Measurements from ENCODE around the gene ELFN2. TPM values are rescaled to one million over a fixed set of nuclear protein-coding genes. Genes with fewer than 3 reads are reported as not detected.

The ELFN2 gene
- total RNA-seq, 2 donors from 2014 or later = not detected

- Histone ChIP-seq H3K27ac (no peak overlapping the region), H3K9me3 (no peaks in the 10 kb centered on the region), H3K27me3 (peaks cover 8 to 18% of the 10 kb centered on the region in 2 donors), H3K36me3 (no peaks in the 10 kb centered on the region), H3K4me3 (no peak overlapping the region), H3K4me1 (peaks cover 0 to 8% of the 10 kb centered on the region in 2 donors)
- no peak for DNase-seq (ENCODE audit: low spot score)
- TF ChIP-seq, protein P1, sequence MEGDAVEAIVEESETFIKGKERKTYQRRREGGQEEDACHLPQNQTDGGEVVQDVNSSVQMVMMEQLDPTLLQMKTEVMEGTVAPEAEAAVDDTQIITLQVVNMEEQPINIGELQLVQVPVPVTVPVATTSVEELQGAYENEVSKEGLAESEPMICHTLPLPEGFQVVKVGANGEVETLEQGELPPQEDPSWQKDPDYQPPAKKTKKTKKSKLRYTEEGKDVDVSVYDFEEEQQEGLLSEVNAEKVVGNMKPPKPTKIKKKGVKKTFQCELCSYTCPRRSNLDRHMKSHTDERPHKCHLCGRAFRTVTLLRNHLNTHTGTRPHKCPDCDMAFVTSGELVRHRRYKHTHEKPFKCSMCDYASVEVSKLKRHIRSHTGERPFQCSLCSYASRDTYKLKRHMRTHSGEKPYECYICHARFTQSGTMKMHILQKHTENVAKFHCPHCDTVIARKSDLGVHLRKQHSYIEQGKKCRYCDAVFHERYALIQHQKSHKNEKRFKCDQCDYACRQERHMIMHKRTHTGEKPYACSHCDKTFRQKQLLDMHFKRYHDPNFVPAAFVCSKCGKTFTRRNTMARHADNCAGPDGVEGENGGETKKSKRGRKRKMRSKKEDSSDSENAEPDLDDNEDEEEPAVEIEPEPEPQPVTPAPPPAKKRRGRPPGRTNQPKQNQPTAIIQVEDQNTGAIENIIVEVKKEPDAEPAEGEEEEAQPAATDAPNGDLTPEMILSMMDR (IDR thresholded peaks at IDR 0.05) = no peak
Observed at GRCh38 chr22:37328017-37328416, 99.3 kb downstream of the ELFN2 start.

DNA sequence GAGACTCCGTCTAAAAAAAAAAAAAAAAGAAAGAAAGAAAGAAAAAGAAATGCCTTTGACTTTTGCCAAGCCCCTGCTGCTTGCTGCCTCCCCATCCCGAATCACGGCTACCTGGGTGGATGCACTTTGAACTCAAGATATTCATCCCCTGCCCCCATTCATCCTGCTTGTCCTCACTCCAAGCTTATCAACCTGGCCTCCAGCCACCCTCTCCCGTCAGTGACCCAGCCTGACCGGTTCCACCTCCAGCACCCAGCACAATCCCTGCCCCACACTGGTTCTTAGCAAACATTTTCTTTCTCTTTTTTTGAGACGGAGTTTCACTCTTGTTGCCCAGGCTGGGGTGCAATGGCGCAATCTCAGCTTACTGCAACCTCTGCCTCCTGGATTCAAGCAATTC, 100.6 kb downstream of the ELFN2 start:
- Histone ChIP-seq H3K9me3 (no peaks in the 10 kb centered on the region), H3K4me3 (no peak overlapping the region), H3K4me1 (peaks cover 0 to 8% of the 10 kb centered on the region in 2 donors), H3K36me3 (no peaks in the 10 kb centered on the region), H3K27ac (no peak overlapping the region), H3K27me3 (peaks cover 8 to 12% of the 10 kb centered on the region in 2 donors)
- DNase-seq (ENCODE audit: low spot score) = no peak
- TF ChIP-seq, protein P1 (IDR thresholded peaks at IDR 0.05) = no peak

DNA sequence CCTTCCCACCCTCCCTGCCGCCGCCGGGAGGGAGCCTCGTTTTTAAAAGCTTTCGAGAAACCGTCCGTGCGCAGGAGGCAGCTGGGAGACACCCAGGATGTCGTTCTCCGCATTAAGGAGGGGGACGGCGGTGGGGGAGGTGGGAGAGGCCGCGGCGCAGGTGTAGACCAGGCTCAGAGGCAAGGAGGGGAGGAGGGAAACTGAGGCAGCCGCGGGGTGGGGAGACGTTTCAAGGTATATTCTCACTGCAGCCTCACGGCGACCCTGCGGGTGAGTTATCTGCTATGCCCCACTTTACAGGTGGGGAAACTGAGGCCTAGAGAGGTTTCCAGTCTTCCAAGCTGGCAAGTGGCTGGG, 102.3 kb downstream of the ELFN2 start:
- Histone ChIP-seq H3K9me3 (no peaks in the 10 kb centered on the region), H3K27me3 (peaks cover 3 to 12% of the 10 kb centered on the region in 2 donors), H3K4me3 (no peak overlapping the region), H3K36me3 (no peaks in the 10 kb centered on the region), H3K27ac (no peak overlapping the region), H3K4me1 (peaks cover 0 to 8% of the 10 kb centered on the region in 2 donors)
- TF ChIP-seq, protein P1 (IDR thresholded peaks at IDR 0.05) = no peak
- DNase-seq (ENCODE audit: low spot score) = no peak

DNA sequence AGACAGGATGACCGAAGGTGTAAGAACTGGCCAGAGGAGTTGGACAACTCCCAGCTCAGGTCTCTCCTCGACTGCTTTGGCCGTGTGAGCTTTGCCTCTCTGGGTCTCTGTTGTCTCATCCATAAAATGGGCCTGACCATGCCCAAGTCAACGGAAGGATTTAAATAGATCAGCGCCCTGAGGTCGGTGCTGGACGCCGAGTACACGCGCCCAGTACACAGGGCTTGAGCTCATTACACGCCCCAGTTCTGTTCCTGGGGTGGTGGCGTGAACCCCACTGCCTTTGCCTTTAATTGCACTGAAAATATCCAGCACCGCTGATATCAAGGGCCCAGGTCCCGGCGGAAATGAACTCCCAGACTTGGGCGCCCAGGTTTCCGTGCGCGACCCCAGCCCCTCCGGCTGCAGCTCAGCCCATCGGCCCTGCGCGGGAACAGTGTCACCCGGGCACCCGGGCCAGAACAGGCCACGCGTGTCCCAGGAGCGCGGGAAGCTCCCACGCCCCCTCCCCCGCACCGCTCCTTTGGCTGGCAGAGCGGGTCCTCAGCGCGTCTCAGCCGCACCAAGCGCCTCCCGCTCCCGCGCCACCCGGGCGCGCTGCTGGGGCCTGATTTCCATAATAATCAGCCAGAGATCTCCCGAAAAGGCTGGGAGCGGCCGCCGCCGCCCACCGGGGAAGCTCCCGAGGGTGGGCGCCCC, 102.8 kb downstream of the ELFN2 start:
- peaks cover 0 to 8% of the 10 kb centered on the region in 2 donors for H3K4me1 ChIP-seq
- no peak overlapping the region for H3K27ac ChIP-seq
- DNase-seq (ENCODE audit: low spot score) = no peak
- H3K36me3 ChIP-seq = no peaks in the 10 kb centered on the region
- peaks cover 3 to 12% of the 10 kb centered on the region in 2 donors for H3K27me3 ChIP-seq
- no peaks in the 10 kb centered on the region for H3K9me3 ChIP-seq
- TF ChIP-seq, protein P1 (IDR thresholded peaks at IDR 0.05) = no peak
- no peak overlapping the region for H3K4me3 ChIP-seq

DNA sequence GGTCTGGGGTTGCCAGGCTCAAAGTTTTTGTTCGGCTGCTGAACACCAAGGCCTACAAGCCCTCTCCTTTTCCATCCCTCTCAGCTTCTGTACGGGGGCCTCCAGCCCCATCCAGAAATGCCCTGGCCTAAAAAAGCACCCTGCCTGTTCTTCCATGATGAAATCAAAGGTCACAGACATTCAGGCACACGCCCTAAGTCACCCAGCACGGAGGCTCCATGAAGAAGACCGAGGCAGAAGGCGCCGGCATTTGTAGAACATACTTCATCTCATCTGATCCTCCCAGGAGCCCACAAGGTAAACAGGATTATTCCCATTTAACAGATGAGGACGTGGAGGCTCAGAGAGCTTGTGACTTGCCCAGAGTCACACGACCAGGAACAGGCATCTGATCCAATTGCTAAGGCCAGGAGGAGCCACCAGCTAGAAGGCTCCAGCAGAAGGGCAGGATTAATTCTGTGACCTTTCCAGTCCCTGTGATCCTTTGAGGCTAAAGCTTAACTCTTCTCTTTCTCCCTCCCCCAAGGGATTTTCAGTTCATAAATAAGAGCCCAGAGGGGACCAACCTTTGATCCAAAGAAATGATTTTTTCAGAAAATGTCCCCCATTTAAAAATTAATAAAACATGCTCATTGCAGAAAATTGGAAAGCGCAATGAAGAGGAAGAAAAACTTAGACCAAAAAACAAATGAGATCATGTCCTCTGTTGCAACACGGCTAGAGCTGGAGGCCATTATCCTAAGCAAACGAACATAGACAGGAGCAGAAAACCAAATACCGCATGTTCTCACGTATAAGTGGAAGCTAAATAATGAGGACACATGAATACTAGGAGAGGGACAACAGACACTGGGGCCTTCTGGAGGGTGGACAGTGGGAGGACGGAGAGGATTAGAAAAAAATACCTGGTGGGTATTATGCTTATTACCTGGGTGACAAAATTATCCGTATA, 106.3 kb downstream of the ELFN2 start:
- no peaks in the 10 kb centered on the region for H3K36me3 ChIP-seq
- peaks cover 3 to 12% of the 10 kb centered on the region in 2 donors for H3K27me3 ChIP-seq

More for the DNA sequence above, 106.3 kb downstream of the ELFN2 start:
- peaks cover 0 to 8% of the 10 kb centered on the region in 2 donors for H3K4me1 ChIP-seq
- H3K4me3 ChIP-seq = no peak overlapping the region
- DNase-seq (ENCODE audit: low spot score) = no peak
- H3K9me3 ChIP-seq = no peaks in the 10 kb centered on the region
- TF ChIP-seq, protein P1 (IDR thresholded peaks at IDR 0.05) = no peak
- no peak overlapping the region for H3K27ac ChIP-seq

Measured in right atrium auricular region (tissue), 2 donors.